ENCODE results near the gene ADAMTS19.

The ADAMTS19 gene

DNA sequence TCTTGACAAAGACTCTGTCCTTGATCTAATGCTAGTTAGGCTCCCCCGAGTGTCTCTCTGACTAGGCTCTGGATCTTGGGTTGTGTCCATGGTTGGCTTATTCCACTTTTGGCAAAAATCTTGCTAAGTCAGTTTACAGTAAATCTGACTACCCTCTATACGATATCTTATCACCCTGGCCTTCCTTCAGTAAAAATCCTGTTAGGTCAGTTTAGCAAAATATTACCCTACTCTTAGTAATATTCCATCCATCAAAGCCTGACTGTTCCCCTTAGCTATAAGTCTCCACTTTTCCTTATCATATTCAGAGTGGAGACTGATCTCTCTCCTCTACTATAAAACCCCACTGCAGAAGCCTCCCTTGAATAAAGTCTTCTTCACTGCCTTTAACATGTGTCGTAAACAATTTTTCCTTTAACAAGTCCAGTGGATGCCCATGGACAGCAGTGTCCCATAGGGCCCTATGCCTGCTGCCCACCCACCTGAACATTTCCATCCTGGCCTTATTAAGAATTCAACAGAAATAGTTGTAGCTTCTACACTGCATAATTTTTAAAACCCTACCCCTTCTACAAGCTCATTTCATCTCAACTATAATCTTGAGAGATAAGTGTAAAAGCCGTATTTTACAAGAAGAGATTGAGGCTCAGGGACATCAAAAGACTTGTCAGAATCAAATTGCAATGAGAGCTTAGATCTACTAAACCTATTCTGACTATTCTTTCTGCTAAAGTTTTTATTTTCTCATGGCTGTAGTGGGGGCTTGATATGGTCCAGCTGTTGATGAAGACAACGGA is 310.1 kb downstream of the ADAMTS19 start:
- no peak for DNase-seq

DNA sequence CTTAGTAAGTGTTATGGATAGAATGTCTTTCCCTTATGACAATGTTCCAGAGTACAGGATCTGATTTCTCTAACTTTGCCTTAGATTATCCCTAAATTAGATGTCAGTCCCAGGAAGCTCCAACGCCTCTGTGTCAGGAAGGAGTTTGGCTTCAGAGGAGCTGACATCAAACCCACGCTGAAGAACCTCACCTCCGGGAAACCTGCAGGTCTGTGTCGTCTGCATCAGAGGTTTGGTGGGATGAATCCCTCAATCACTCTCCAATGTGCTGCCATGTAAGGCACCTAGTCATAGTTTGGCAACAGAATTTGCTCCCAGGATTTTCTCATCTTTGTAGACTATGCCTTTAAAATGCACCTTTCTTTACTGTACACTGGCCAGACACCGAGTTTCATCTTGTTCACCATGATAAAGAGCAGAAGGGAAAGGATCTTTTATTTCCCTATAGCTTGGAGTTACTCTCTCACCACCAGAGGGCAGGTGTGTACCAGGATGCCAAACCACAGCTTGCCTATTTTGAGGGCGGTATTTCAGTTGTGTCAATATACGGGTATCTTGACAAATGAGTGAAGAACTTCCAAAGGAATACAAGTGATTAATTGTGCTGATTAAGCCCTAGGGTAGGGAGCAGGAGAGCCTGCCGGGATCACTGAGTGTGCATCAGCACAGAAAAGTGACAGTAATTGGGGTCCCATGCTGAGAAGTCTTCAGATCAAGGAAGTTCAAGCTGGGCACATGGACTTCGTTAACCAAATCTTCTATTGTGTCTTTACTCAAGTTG is 311.1 kb downstream of the ADAMTS19 start:
- peak; percentile 33 for DNase-seq

- DNase-seq: no peak
Observed at GRCh38 chr5:129773376-129773775, 313.3 kb downstream of the ADAMTS19 start.

GRCh38 chr5:129781594-129781993 is 321.5 kb downstream of the ADAMTS19 start:
- DNase-seq: no peak
